DMS114 treated with DMSO at 0.1 percent for 48 hours (cell line): ENCODE measurements around the gene PTPN7.
"Not testable (repeated sequence)": the region's sequence is repeated elsewhere in the genome, so short reads cannot be mapped to it uniquely, and the experiment has no call there.

Source experiments
- DNase-seq: peaks from one replicate; lab custom pipeline; 2025; ENCODE audit not compliant: unreplicated experiment; lab: John Stamatoyannopoulos, UW

Gene PTPN7

DNA sequence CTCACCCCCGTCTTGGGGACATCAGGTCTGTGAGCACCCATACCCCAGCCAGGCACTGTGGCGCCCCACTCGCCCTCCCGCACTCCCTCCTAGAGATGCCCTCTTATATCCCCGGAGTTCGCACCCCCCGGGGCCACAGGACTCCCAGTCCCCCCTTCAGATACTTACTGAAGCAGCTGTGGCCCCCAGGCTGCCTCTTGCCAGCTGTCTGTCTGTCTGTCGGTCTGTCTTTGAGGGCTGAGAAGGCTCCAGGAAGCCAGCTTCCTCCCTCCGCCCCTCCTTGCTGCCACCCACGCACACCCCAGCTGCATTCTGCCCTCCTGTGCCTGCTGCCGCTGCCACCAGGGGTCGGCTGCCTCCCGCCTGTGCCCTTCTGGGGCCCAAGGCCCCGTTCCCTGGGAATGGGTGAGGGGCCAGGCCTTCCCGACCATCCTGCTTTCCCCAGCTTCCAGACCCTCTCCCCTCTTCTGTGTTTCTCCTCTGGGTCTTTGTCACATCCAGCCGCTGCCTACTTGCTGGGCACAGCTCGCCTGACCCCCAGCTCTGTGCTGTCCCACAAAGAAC is at the start of gene PTPN7:
Gene PTPN7 (minus strand): TSS at position 226 of the 564 bp plus-strand sequence. CDS start 1,200 bp downstream, outside the sequence.
- no peak for DNase-seq

DNA sequence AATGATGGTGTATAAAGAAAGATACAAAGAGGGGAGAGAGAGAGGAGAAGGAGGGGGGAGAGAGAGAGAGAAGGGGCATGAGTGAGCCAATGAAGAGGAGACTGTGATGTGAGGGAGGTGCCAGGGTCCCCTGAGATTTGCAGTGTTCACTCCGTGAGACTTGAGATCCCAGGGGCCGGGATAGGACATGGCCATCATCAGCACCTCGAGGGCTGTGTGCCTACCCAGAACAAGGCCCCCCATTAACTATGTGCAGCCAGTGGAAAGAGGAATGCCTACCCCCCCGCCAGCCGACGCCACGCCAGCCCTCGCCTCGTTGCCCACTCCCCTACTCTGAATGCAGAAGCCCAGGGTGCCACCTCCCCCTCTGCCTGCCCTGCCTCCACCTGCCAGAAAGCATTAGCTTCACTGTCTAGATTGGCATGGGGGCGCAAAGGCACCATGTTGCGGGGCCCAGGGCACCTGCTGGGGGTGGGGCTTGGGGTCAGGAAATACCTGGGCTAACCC is 48.0 kb upstream of the PTPN7 start:
- no peak for DNase-seq

DNA sequence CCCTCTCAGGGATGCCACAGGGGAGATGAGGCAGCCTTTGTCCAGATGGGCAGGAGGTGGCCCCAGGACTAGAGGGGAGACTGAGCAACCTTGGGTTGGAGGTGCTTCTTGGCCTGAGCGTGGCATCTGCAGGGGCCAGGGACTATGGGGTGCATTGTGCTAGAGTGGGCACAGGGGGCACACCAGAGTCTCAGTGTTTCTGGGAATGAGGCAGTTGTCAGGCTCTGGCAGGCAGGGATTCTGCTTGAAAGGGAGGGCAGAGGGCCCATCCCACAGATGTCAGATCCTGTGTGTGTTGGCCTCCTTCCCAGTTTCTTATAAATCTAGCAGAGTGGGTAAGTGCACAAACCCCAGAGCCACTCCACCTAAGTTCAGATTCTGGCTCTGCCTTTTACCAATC is 46.9 kb upstream of the PTPN7 start:
- no peak for DNase-seq

DNA sequence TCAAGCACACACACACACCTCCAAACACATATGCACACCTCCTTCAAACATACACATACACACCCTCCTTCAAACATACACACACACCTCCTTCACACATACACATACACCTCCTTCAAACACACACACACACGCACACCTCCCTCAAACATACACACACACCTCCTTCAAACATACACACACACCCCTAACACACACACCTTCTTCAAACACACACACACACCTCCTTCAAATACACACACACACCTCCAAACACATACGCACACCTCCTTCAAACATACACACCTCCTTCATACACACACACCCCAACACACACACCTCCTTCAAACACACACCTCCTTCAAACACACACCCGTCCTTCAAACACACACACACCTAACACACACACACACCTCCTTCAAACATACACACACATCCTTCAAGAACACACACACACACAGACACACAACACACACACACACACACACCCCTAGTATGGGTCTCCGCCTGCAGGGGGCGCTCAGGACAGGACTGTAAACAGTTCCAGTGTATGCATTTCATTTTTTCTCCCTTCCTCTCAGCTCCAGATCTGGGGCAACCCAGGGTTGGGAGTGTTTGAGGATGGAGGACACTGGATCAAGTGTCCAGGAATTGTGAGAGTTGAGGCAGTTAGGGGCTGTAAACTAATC is 45.3 kb upstream of the PTPN7 start:
- no peak for DNase-seq

DNA sequence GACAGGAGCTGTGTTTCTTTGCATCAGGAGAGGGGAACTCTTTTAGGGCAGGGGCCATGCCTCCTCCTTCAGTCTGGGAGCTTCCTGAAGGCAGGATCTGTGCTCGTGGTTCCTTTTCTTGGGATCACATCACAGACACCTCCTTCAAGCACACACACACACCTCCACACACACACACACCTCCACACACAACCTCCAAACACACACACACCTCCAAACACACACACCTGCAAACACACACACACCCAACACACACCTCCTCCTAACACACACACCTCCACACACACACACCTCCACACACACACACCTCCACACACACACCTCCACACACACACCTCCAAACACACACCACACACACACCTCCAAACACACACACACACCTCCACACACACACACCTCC is 43.7 kb upstream of the PTPN7 start:
- DNase-seq = no peak

DNA sequence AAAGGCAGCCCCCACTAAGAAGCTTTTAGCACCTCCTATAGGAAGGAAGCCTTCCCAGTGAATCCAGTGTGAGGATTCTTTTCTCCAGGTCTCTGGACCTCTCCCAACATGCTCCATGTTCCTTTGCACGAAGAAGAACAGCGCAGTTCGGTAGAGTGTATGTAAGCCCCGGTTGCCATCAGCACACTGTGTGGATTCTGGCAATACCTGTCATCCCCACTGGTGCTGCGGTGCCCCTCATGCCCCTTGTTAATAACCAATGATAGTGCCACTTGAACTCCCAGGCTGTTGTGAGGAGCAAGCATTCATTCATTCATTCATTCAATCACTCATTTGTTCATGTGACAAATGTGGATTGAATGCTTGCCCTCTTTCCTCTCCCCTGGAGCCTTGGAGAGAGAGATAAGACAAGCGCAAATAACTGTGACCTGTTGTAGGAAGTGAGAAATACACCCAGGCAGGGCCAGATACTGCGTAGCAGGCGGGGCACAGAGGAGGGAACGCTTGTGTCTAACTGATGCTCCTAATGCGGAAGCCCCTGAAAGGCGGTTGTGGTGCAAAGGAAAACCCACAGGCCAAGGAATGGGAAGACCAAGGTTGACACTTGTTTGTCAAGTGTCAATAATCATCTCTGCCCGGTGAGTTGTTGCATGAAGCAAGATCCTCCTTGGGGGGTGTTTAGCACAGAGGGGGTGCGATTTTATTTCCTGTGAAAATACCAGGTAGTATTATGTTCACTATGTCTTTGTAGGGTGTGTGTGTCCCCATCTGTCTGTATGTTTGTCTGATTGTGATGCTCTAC is 43.0 kb upstream of the PTPN7 start:
- no peak for DNase-seq

DNA sequence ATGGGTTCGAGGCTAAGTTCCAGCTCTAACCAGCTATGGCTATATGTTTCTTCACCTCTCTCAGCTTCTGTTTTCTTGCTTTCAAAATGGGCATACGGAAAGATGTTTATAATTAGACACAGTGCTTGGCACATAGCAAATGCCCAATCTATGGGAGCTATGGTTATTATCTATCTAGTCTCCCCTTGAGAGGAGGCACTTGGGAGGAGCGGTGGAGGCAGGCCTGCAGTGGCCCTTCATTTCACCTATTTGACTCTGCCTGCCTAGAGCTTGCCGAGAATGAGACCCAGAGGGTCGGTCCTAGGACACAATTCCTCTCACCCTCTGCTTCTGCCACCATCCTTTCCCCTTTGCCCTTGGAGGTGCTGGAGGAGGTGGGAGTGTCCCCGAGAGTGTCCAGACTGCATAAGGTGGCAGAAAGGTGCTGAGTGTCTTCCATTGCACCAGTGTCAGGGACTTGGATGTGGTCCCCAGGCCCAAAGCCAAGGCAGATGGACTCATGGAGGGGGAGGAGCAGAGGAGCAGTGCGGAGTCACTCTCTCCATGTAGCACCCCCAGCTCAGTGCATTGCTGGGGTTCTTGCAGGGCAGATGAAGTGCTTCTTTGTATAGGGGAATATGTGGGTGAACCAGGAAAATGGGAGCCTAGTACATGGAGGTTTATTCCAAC is 42.2 kb upstream of the PTPN7 start:
- DNase-seq = no peak

DNA sequence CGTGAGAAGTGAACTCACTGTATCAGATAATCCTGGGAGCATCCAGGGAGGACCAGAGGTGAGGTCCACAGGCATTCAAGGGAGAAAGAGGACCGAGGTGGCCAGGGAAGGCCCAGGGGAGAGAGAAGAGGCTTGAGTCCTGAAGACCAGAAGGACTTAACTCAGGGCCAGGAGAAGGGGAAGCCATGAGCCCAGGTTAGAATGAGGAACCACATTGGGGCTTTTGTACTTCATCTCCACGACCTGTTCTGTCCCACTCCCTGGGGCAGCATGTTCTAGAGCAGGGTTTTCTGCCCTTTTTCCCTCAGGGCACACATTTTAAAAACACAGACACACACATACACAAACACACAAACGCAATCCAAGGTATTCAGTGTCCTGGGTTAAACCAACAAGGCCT is 41.6 kb upstream of the PTPN7 start:
- no peak for DNase-seq

DNA sequence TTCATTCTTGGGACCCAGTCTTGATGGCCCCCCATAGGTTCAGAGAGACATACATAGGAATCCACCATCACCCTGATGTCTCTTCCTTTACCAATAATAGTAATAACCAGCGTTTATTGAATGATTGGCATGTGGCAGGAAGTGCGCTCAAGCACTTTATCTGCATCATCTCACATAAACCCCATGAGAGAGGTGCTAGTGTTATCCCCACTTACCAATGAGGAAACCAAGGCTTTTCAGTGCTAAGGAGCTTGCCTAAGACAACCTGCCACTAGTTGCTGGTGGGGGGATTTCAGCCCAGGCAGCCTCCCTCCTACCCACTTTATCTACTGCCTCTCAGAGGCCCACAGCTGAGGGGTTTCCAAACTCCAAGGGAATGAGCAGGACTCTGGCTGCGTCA is 40.9 kb upstream of the PTPN7 start:
- no peak for DNase-seq

DNA sequence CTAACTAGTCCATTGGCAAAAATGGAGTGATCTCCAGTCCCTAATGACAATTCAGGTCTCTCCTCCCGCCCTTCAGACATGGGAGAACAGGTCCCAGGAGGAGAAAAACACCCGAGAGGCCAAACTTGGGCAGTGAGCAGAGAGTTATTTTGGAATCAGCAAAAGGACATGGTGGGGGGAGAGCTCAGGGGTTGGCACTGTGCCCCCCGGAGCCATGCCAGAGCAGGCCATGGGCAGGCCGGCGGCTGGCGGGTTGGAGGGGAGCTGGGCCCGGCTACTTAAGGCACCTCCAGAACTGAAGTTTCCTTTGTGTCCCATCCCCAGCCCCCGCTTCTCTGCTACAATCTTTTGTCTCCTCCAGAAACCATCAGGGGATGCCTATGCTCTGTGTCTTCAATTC is 40.3 kb upstream of the PTPN7 start:
- DNase-seq = no peak

DNA sequence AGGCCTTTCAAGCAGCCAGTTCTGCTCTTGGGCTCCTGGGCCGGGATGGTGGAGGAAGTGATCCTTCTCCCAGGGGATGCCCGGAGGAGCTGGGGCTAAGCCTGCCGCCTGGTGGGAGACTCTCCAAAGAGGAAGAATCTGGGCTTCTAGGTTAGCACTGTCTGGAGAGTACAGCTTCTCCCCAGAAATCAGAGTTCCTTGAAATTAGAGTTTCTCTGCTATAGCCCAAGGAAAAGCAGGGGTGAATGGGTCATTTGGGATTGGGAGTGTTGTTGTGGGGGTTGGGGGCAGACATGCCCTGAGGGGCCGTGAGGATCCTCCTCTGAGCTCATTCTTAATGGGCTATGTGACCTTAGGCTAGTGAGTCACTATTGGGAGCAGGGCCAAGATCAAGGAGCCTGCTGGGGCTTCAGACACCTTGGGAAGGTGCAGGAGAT is 39.7 kb upstream of the PTPN7 start:
- DNase-seq = no peak

DNA sequence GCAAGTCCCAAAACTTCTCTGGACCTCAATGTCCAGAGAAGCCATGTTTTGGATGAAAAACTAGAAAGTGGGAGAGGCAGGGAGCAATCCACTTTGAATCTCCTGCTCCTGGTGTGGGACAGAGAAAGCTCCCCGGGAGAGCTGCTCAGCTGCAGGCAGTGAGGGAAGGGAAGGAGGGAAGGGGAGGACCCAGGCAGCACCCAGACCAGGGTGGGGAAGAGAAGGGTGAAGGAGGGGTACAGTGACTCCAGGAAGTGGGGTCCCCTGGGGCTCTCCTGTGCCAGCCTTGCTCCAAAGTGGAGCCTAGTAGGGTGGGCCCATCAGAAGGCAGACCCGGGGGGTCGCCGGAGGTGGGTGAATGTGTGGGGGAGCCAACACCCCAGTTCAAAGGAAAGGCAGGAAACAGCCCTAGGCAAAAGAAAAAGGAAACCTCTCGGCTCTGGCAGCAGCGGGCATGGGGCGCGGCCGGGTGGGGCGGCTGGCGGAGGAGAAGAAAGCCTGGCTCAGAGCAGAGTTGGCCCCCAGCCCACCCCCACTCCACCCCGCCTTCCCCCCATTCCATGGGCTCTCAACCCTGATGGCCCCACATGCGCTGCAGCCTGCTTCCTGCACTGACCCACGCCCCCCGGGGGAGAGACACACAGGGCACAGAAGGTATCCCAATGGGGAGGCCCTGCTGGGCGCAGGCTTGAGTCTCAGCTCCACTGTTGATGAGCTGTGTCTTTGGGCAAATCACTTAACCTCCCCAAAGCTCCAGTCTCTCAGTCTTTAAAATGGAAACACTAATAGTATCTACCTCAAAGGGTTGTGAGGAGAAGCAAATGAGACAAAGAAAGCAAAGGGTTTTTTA is 38.9 kb upstream of the PTPN7 start:
- DNase-seq = no peak

DNA sequence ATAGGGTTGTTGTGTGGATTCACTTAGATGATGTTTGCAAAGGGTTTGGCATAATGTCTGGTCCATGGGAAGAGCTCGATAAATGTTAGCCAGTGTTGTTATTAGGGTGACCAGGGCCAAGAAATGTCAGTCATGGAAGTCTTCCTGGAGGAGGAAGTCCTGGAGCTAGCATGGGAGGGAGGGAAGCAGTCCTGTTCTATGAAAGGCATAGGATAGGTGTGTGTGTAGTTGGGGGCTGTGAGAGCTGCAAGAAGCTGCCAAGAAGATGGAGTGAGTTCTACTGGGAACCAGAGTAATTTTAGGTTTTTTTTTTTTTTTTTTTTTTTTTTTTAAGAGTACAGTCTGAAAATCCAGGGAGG is 37.9 kb upstream of the PTPN7 start:
- no peak for DNase-seq

DNA sequence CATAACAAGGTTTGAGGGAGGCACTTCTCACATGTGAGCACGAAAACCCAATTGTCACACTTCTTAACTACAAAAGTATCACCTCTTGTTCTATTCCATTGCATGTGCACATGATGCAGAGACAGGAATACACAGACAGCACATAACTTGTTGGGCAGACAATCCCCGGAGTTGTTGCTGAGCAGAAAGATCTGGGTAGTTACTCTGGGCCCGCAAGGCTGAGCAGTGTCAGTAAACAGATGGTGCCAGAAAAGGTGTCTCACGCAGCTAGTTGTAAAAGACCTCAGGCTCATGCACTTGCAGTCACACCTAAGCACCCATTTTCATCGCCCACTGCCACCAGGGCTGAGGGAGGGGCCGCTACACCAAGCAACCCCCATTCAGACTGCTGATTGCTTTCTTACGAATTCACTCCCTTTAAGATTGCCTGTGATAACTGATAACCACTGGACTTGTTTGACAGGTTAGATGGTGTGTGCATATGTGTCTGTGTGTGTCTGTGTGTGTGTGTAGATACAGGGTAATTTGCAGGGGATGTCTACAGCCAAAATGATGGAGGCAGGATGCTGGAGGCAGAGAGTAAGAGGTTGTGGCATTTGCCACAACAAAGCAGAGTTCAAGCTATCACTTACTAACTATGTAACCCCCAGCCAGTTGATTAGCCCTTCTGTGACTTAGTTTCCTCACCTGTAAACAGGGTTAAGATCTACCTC is 37.4 kb upstream of the PTPN7 start:
- DNase-seq = no peak

DNA sequence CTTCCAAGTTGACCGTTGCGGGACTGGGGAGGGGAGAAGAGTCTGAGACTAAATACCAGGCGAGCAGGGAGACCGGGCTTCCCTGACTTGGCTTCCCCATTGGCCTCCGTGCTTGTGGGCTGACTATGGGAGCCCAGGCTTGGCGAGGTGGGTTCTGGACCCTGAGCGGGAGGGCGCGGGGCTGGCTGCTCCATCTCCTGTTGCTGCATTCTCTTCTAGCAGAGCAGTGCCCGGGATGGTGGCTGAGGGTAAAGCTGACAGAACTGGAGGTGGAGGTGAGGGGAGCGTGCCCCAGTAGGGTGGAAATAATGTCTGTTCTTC is 33.9 kb upstream of the PTPN7 start:
- DNase-seq = no peak

DNA sequence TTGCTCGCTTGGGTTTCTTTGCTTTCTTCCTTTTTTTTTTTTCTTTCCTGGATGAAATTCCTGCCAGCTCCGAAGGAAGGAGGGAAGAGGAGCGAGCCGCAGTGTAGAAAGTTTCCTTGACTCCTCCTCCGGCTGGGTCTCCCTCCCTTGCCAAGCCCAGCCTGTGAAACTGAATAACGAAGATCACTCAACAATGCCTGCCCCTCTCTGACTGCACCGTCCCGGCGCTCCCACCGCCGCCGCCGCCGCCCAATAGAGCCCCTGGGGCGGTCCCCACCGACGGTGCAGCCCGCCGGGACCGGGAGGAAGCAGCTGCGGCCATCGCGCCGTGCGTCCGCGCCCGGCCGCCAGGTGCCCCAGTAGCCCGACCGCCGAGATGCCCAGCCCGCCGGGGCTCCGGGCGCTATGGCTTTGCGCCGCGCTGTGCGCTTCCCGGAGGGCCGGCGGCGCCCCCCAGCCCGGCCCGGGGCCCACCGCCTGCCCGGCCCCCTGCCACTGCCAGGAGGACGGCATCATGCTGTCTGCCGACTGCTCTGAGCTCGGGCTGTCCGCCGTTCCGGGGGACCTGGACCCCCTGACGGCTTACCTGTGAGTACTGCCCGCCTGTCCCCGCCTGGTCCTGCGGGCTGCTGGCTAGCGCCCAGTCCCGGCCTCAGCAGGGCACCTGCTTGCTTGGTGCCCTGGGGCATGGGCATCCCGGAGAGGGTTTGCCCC is 33.4 kb upstream of the PTPN7 start, which contains the start of gene LGR6:
Gene LGR6 (plus strand): TSS at position 186 of the 714 bp plus-strand sequence. CDS start 191 bp downstream, at position 377.
- no peak for DNase-seq

DNA sequence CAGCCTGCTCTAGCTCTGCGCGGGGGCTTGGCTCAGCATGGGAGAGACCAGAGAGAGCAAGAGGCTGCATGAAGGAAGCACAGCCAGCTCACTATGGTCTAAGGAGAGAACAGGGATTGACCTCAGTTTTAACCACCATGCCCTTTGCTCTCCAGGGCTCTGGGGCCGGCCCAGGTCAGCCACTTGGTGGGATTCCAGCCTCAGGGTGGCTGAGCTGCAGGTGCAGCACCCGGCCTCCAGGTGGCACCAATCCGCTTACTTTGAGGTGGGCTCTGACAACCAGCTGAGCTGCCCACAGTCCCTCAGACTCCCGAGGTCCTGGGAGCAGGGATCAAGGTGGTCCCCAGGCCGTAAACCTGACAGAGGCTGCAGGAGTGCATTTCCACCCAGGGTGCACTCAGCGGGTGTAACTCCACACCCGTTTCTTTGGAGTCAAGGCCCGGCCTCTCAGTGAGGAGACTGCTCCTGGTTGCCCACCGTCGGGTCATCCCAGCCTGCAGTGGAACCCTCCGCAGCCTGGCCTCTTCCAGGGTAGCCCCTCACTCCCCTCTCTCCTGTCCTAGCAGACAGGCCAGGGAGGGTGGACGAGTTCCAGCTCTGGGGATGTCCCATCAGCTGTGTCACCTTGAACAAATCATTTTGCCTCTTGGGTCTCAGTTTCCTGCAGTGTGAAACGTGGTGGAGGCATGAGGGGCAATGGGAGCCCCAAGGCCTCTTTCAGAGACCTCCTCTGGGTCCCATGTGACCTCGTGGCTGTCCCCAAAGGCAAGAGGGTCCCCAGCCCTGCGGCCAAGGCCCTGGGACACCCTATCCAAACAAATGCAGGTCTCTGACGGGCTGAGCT is 32.6 kb upstream of the PTPN7 start:
- peak; percentile 10 for DNase-seq

DNA sequence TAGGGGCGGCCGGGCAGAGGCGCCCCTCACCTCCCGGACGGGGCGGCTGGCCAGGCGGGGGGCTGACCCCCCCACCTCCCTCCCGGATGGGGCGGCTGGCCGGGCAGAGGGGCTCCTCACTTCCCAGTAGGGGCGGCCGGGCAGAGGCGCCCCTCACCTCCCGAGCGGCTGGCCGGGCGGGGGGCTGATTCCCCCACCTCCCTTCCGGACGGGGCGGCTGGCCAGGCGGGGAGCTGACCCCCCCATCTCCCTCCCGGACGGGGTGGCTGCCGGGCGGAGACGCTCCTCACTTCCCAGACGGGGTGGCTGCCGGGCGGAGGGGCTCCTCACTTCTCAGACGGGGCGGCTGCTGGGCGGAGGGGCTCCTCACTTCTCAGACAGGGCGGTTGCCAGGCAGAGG is 31.0 kb upstream of the PTPN7 start:
- not testable (repeated sequence) for DNase-seq
